Measurements from ENCODE around the gene ALX4. TPM values are rescaled to one million over a fixed set of nuclear protein-coding genes. Genes with fewer than 3 reads are reported as not detected.

The ALX4 gene
- total RNA-seq (2021; fragmentation: NEBNext Ultra II Directional; extraction: Animal tissue kit (Norgen Biotek cat#: 25700)): not detected in 2 replicates
- not detected in 2 replicates for polyA plus RNA-seq (2011; rRNA removed)
- not detected for polyA plus RNA-seq (2011; cell fraction: cytosol; rRNA removed)
- not detected for polyA plus RNA-seq (2011; cell fraction: nucleus; rRNA removed)
- 0.05 to 0.06 TPM in 2 of 4 replicates, not detected in the others for polyA plus RNA-seq (2012, experiment 1 of 2)
- not detected for polyA plus RNA-seq (2012, experiment 2 of 2)
- polyA plus RNA-seq (2013, experiment 1 of 2): not detected
- polyA plus RNA-seq (2013, experiment 2 of 2): not detected
- not detected in 2 replicates for polyA minus RNA-seq (2011; rRNA and poly(A)+ RNA removed)
- polyA minus RNA-seq (2011; cell fraction: cytosol; rRNA and poly(A)+ RNA removed): not detected
- polyA minus RNA-seq (2011; cell fraction: nucleus; rRNA and poly(A)+ RNA removed): not detected
- long read RNA-seq, experiment 1: 0 reads
- long read RNA-seq, experiment 2: 0 reads

DNA sequence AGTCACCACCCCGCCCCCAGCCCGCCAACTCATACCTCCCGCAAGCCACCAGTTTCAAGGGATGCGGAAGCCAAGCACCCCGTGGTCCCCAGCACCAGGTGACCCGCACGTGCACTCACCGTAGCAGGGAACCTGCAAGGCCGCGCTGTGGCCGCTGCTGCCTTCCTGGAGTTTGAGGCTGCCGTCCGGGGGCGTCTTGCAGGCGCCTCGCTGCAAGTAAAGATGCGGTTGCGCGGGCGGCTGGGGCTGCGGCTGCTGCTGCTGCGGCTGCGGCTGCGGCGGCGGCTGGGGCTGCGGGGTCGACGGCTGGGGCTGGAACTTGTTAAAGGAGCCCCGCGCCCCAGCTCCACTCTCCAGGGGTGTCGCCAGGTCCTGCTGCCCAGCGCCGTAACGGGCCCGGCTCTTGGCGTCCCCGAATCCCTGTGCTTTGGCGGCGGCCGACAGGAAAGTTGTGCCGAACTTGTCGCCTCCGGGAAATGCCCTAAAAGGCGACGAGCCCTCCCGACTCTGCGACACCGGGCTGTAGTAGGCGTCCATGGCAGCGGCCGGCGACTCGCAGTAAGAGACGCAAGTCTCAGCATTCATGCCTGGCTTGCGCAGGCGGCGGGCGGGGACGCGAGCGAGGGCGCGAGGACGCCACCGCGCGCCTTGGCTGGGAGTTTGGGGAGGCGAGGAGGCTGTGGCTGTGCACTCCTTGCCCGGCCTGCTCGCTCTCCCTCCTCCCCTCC is at the start of gene ALX4:
Gene ALX4 (minus strand): TSS at position 662 of the 728 bp plus-strand sequence. CDS start 77 bp downstream, at position 585.
- H3K9me3 ChIP-seq (ENCODE audit: insufficient read depth in 2 of 2, low read depth in 1 of 2, low read length in 1 of 2): no peaks in the 10 kb centered on the region
- H2BK5ac ChIP-seq (ENCODE audit: low read depth, low read length): peak within 1 kb of the TSS; percentile 44; the same call in 1 of the 2 replicates
- no peak within 1 kb of the TSS for H3K14ac ChIP-seq (ENCODE audit: insufficient read length)
- H2BK12ac ChIP-seq (ENCODE audit: low read depth, low read length): peak within 1 kb of the TSS; percentile 90; the same call in 1 of the 2 replicates
- no peak within 1 kb of the TSS for H4K5ac ChIP-seq (ENCODE audit: insufficient read length, low read depth, low read length)
- no peak within 1 kb of the TSS for H3K27ac ChIP-seq (ENCODE audit: low read depth, low read length)
- no peaks in the 10 kb centered on the region for H3K79me2 ChIP-seq (ENCODE audit: control insufficient read depth in 1 of 2, insufficient read depth in 2 of 2, low read length in 2 of 2)
- H2BK120ac ChIP-seq (replicated peaks; ENCODE audit: low read depth, low read length): no peak within 1 kb of the TSS
- H3K18ac ChIP-seq (ENCODE audit: extremely low read depth, low read length): peak within 1 kb of the TSS; percentile 87
- no peak within 1 kb of the TSS for H3K56ac ChIP-seq (replicated peaks; ENCODE audit: insufficient read length, low read depth, low read length)
- H2AFZ ChIP-seq (ENCODE audit: low read length): no peak within 1 kb of the TSS
- no peak within 1 kb of the TSS for H3K4ac ChIP-seq (replicated peaks; ENCODE audit: insufficient read length, low read depth, low read length)
- FAIRE-seq (no peak), DNase-seq (ENCODE audit: low read depth in 1 of 2, low spot score in 2 of 2) (peak in 1 of 2 experiments; percentile 77)
- CTCF ChIA-PET (ENCODE audit: partially characterized antibody): interaction anchor here (0.8 to 1.5 kb wide), 2 partner anchors 20 to 215 kb away, joined by 3 to 6 read pairs; no protein-coding TSS in a partner anchor
- H3K4me3 ChIP-seq (ENCODE audit: extremely low read depth in 1 of 4, insufficient read depth in 2 of 4, low read depth in 3 of 4, low read length in 4 of 4): peak within 1 kb of the TSS; percentile 34 to 59 (median 40)
- no peak within 1 kb of the TSS for H3K9ac ChIP-seq (replicated peaks in 1 of 4; ENCODE audit: extremely low read depth in 1 of 4, low read depth in 3 of 4, low read length in 3 of 4)
- H2BK15ac ChIP-seq (ENCODE audit: low read length): no peak within 1 kb of the TSS
- 1% methylated on average over 45 of the region's 71 CpGs; no CpG with 5 or more reads in 1 of the 2 experiments for WGBS, 2 experiments (ENCODE audit: extremely low coverage in 1 of 2, insufficient coverage in 1 of 2, insufficient read length in 1 of 2, insufficient replicate concordance in 2 of 2, low coverage in 1 of 2, low lambda C conversion rate in 2 of 2, missing lambda C conversion rate in 1 of 2)
- peaks cover 97 to 100% (median 98%) of the 10 kb centered on the region in 4 experiments for H3K27me3 ChIP-seq (replicated peaks in 1 of 4; ENCODE audit: control insufficient read depth in 3 of 4, extremely low read depth in 1 of 4, insufficient read depth in 3 of 4, low read length in 3 of 4)
- no peaks in the 10 kb centered on the region for H3K79me1 ChIP-seq (ENCODE audit: low read depth, low read length)
- H2BK20ac ChIP-seq (ENCODE audit: low read length): no peak within 1 kb of the TSS; the same call in 1 of the 2 replicates
- no peak within 1 kb of the TSS for H4K91ac ChIP-seq (replicated peaks; ENCODE audit: insufficient read length, low read length)
- no peak within 1 kb of the TSS for H3K23ac ChIP-seq (ENCODE audit: insufficient read length)
- H2AK5ac ChIP-seq (ENCODE audit: low read depth, low read length): no peak within 1 kb of the TSS
- H3K4me2 ChIP-seq (ENCODE audit: insufficient read depth in 1 of 2, low read depth in 2 of 2, low read length in 2 of 2): peak within 1 kb of the TSS; percentile 69 to 96
- POLR2A ChIA-PET (ENCODE audit: partially characterized antibody): no interaction called here
- H4K20me1 ChIP-seq (replicated peaks in 1 of 2; ENCODE audit: control insufficient read depth in 1 of 2, insufficient read depth in 2 of 2, low read length in 2 of 2): peaks cover 21 to 40% of the 10 kb centered on the region in 2 experiments
- peaks cover 7% of the 10 kb centered on the region; the same call in 1 of the 2 replicates for H3K23me2 ChIP-seq (ENCODE audit: low read depth, low read length)
- no peaks in the 10 kb centered on the region for H3K36me3 ChIP-seq (ENCODE audit: control insufficient read depth in 2 of 4, insufficient read depth in 4 of 4, low read length in 3 of 4)
- peaks cover 3 to 26% (median 13%) of the 10 kb centered on the region in 4 experiments for H3K4me1 ChIP-seq (replicated peaks in 1 of 4; ENCODE audit: control insufficient read depth in 3 of 4, insufficient read depth in 4 of 4, low read length in 3 of 4)
- no peak within 1 kb of the TSS; the same call in 1 of the 2 replicates for H4K8ac ChIP-seq (ENCODE audit: extremely low read depth, insufficient read depth, low read length)
- TF ChIP-seq MAFK (IDR thresholded peaks at IDR 0.05; ENCODE audit: low read depth, low read length): no peak
- TF ChIP-seq RBBP5 (IDR thresholded peaks at IDR 0.05; ENCODE audit: borderline replicate concordance, low read depth, low read length): peak; percentile 45; the same call in 1 of the 2 replicates
- no peak for TF ChIP-seq ATF2 (IDR thresholded peaks at IDR 0.05; ENCODE audit: low read length)
- peak; percentile 73; the same call in 1 of the 2 replicates for TF ChIP-seq SP1 (IDR thresholded peaks at IDR 0.05; ENCODE audit: low read depth, low read length)
- TF ChIP-seq KDM4A (IDR thresholded peaks at IDR 0.05; ENCODE audit: low read depth, low read length, severe bottlenecking): peak; percentile 63
- TF ChIP-seq RNF2 (IDR thresholded peaks at IDR 0.05; ENCODE audit: borderline replicate concordance, low read depth, low read length, missing control alignments, poor library complexity, severe bottlenecking): peak; percentile 83
- TF ChIP-seq SP2 (IDR thresholded peaks at IDR 0.05; ENCODE audit: low read length): no peak
